Tibial nerve (tissue), 4 donors: ENCODE results near the gene KATNAL1. TPM values are rescaled to one million over a fixed set of nuclear protein-coding genes. Genes with fewer than 3 reads are reported as not detected.
A peak's percentile ranks its signal among the peaks of the same experiment; 100 is the strongest.

ENCODE experiments used
- DNase-seq, 2 donors: peaks; one replicate each; pipeline ENCODE4 v3.0.0-alpha.2; 2019; ENCODE audit warnings: low spot score in 2 of 2
- H3K27ac ChIP-seq, 4 donors: fragments of 200-600 bp; sonication (generic) in 3 of 4; one replicate each; pipeline ENCODE4 v1.5.1; 2017 to 2019; ENCODE audit warnings: mild to moderate bottlenecking in 1 of 4
- H3K27me3 ChIP-seq, 2 donors: fragments of 200-600 bp; sonication (generic) in 1 of 2; one replicate each; pipeline versions ENCODE4 v1.5.1 to v1.6.0; 2017 to 2019
- H3K36me3 ChIP-seq, 3 donors: fragments of 200-600 bp; sonication (generic); one replicate each; pipeline ENCODE4 v1.5.1; 2018 to 2019
- H3K4me1 ChIP-seq, 4 donors: fragments of 200-600 bp; sonication (generic) in 3 of 4; one replicate each; pipeline ENCODE4 v1.5.1; 2017 to 2019
- H3K4me3 ChIP-seq, 4 donors: fragments of 200-600 bp; sonication (generic) in 3 of 4; one replicate each; pipeline ENCODE4 v1.5.1; 2017 to 2019; ENCODE audit warnings: mild to moderate bottlenecking in 1 of 4, moderate library complexity in 1 of 4
- H3K9me3 ChIP-seq, 4 donors: fragments of 200-600 bp; sonication (generic) in 3 of 4; one replicate each; pipeline ENCODE4 v1.5.1; 2017 to 2019
- CTCF ChIP-seq, 5 experiments: fragments of 200-600 bp in 3 of 5; fragments of 450-650 bp in 2 of 5; sonication (generic) in 3 of 5; IDR thresholded peaks; one replicate each; pipeline ENCODE4 v1.5.1; 2016 to 2019; ENCODE audit warnings: antibody characterized with exemption in 5 of 5, mild to moderate bottlenecking in 3 of 5, moderate library complexity in 2 of 5
- EP300 ChIP-seq, 2 donors: sonication (generic); formaldehyde crosslinking; IDR thresholded peaks; one replicate each; pipeline ENCODE4 v1.6.1; 2017; ENCODE audit warnings: antibody characterized with exemption in 2 of 2, mild to moderate bottlenecking in 1 of 2
- POLR2A ChIP-seq, 2 donors: fragments of 450-650 bp; IDR thresholded peaks; one replicate each; pipeline ENCODE4 v1.6.1; 2017; ENCODE audit warnings: antibody characterized with exemption in 2 of 2, mild to moderate bottlenecking in 2 of 2, moderate library complexity in 2 of 2
- WGBS, 2 donors: methylation state at CpG; one replicate each; pipeline ENCODE4 v1.1.5; 2018; 5-methylcytosine and 5-hydroxymethylcytosine counted together
- total RNA-seq, 4 donors: library from RNA; depleted of rRNA; stranded (reverse); fragments of >200 nt; gene quantifications; one replicate each; pipeline ENCODE4 v1.1.0, GENCODE V29; 2016

The KATNAL1 gene
- total RNA-seq, 4 donors from 2014 or later = 13.5 to 27.2 (median 21.7) TPM

DNA sequence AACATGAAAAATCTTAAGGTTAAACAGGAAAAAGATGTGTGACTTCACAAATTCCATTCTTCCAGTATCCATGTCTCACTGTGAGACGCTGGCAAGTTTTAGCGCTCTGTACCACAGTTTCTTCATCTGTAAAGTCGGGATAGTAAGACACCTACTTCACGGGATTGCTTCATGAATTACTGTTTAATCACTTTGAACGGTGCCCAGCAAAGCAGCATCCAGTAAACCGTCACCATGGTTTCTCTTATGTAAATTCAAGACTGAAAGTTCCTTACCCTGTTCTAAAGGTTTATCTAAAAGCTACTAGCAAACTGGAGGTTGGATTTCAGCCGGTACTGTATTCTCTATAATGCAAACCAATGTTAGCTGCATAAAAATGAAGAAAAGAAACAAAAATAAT lies 53.5 kb downstream of the KATNAL1 start:
- Histone ChIP-seq H3K4me1 (peaks cover 0 to 26% (median 0%) of the 10 kb centered on the region in 4 donors), H3K36me3 (peaks cover 0 to 21% (median 0%) of the 10 kb centered on the region in 3 donors), H3K9me3 (peaks cover 0 to 8% (median 4%) of the 10 kb centered on the region in 4 donors), H3K27ac (no peak overlapping the region), H3K27me3 (no peaks in the 10 kb centered on the region), H3K4me3 (no peak overlapping the region)
- 88 to 91% methylated on average over 7 of the region's 7 CpGs for WGBS, 2 donors
- TF ChIP-seq EP300 (IDR thresholded peaks at IDR 0.05) (no peak), CTCF (IDR thresholded peaks at IDR 0.05) (no peak)
- DNase-seq = no peak

DNA sequence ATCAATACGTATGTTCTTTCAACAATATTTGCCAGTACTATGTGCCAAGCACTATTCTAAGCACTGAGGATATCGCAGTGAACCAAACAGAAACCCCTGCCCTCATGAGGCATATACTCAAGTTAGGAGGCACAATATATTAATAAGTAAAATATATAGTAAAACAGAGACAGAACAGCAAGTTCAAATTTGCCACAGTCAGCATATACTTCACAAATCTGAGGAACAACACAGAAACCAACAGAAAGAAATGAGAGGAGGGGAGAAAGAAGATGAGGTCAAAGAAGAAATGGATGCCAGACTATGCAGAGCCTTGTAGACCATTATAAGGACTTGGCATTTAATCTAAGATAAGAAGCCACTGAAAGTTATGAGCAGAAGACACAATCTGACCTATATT lies 59.9 kb downstream of the KATNAL1 start:
- WGBS, 2 donors = 95 to 98% methylated on average over 2 of the region's 2 CpGs
- no peaks in the 10 kb centered on the region for H3K27me3 ChIP-seq
- peaks cover 0 to 10% (median 4%) of the 10 kb centered on the region in 4 donors for H3K9me3 ChIP-seq
- no peak for DNase-seq
- no peaks in the 10 kb centered on the region for H3K4me1 ChIP-seq
- no peak overlapping the region for H3K27ac ChIP-seq
- H3K4me3 ChIP-seq = no peak overlapping the region
- no peak for TF ChIP-seq CTCF (IDR thresholded peaks at IDR 0.05)
- TF ChIP-seq EP300 (IDR thresholded peaks at IDR 0.05) = no peak
- TF ChIP-seq POLR2A (IDR thresholded peaks at IDR 0.05) = no peak
- peaks cover 0 to 26% (median 0%) of the 10 kb centered on the region in 3 donors for H3K36me3 ChIP-seq

- Histone ChIP-seq H3K9me3 (no peaks in the 10 kb centered on the region), H3K27me3 (no peaks in the 10 kb centered on the region), H3K4me3 (no peak overlapping the region), H3K4me1 (no peaks in the 10 kb centered on the region), H3K36me3 (peaks cover 0 to 10% (median 0%) of the 10 kb centered on the region in 3 donors), H3K27ac (peak overlapping the region in 1 of 4 donors; percentile 55)
- TF ChIP-seq POLR2A (IDR thresholded peaks at IDR 0.05) = no peak
- no peak for TF ChIP-seq CTCF (IDR thresholded peaks at IDR 0.05)
- TF ChIP-seq EP300 (IDR thresholded peaks at IDR 0.05) = no peak
- peak in 1 of 2 donors; percentile 12 for DNase-seq
- WGBS, 2 donors = 52 to 54% methylated on average over 2 of the region's 2 CpGs
Observed at GRCh38 chr13:30241532-30241931, 65.8 kb downstream of the KATNAL1 start.

DNA sequence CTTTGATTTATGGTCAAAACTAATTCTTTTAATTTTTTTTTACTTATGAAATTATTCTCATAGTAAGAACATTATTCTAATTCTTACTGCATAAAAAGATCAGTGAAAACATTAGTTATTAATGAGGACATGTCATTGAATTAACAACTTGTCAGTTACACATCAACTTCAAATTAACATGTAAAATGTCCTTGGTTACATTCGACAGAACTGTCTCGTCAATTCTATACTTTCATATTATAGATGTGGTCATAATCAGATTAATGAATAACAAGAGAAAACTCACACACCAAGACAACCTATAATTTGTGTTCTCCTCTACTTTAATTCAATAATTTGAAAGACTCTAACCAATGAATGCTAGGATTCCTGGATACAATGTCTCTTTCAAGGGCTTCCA lies 66.7 kb downstream of the KATNAL1 start:
- Histone ChIP-seq H3K27me3 (no peaks in the 10 kb centered on the region), H3K36me3 (peaks cover 0 to 19% (median 0%) of the 10 kb centered on the region in 3 donors), H3K4me3 (no peak overlapping the region), H3K27ac (no peak overlapping the region), H3K9me3 (no peaks in the 10 kb centered on the region), H3K4me1 (no peaks in the 10 kb centered on the region)
- WGBS, 2 donors = 78 to 93% methylated on average over 2 of the region's 2 CpGs
- DNase-seq = no peak
- TF ChIP-seq CTCF (IDR thresholded peaks at IDR 0.05) (no peak), EP300 (IDR thresholded peaks at IDR 0.05) (no peak), POLR2A (IDR thresholded peaks at IDR 0.05) (no peak)

GRCh38 chr13:30235216-30235615 lies 72.1 kb downstream of the KATNAL1 start:
- Histone ChIP-seq H3K4me3 (no peak overlapping the region), H3K27ac (no peak overlapping the region), H3K36me3 (peaks cover 0 to 44% (median 0%) of the 10 kb centered on the region in 3 donors), H3K9me3 (no peaks in the 10 kb centered on the region), H3K27me3 (no peaks in the 10 kb centered on the region), H3K4me1 (peaks cover 0 to 9% (median 0%) of the 10 kb centered on the region in 4 donors)
- WGBS, 2 donors = 91 to 92% methylated on average over 1 of the region's 1 CpG
- TF ChIP-seq EP300 (IDR thresholded peaks at IDR 0.05) (no peak), POLR2A (IDR thresholded peaks at IDR 0.05) (no peak), CTCF (IDR thresholded peaks at IDR 0.05) (no peak)
- no peak for DNase-seq
